ENCODE results near the gene ENTPD6.
"Not testable (repeated sequence)": the region's sequence is repeated elsewhere in the genome, so short reads cannot be mapped to it uniquely, and the experiment has no call there.

Gene ENTPD6

DNA sequence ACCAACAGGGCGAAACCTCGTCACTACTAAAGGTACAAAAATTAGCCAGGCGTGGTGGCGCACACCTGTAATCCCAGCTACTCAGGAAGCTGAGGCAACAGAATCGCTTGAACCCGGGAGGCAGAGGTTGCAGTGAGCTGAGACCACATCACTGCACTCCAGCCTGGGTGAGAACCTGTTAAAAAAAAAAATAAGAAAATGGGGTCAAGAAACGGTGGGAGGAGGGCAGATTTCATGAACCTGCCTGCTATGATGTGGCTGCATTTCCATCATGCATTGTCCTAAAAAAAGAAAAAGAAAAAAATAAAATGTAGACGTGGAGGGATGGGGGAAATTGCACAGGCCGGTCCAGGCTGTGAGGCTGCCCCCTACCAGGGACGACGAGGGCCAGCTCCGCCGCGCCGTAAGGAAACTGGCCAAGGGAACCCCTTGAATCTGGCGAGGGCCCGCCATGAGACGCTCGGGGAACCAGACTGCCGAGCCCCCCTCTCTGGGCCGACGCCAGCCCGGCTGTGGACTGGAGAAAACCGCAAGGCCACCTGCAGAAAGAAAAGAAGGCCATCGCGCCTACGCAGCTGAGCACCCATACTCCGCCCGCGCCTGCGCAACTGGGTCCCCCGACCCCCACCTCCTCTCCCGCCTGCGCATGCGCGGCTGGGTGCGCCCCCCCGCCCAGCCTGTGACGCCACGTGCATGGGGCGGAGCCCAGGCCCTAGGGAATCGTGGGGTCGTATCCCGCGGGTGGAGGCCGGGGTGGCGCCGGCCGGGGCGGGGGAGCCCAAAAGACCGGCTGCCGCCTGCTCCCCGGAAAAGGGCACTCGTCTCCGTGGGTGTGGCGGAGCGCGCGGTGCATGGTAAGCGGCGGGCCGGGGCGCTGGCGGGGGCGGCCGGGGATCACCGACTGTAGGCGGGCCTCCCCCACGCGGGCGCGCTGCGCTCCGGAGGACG lies at the start of gene ENTPD6:
Gene ENTPD6, plus strand, starts transcription at position 699 of the 948 bp plus-strand sequence. CDS start 10,825 bp downstream, outside the sequence.
- peak; percentile 76 for DNase-seq (ENCODE audit: low read depth)

DNA sequence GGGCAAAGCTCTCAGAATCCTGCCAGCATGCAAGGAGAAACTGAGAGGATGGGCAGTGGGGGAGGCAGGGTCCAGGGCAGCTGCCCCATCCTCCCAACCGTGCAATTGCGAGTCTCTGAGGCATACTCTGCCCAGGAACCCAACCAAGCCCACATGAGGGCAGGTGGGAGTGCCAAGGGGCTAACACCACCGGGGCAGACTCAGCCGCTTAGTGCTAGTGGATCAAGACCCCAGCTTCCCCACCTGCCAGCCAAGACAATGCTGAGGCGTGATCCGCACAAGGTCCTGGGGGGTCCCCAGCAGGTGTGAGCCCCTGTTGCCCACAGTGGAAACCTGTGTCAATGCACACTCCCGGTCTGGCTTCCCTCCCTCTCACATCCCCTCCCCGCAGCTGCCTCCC lies 48.5 kb upstream of the ENTPD6 start:
- DNase-seq (ENCODE audit: low read depth): no peak

GRCh38 chr20:25147716-25148115 lies 47.8 kb upstream of the ENTPD6 start:
- DNase-seq (ENCODE audit: low read depth): no peak

- no peak for DNase-seq (ENCODE audit: low read depth)
These were observed 47.1 kb upstream of the ENTPD6 start for GRCh38 chr20:25148181-25148981.

- no peak for DNase-seq (ENCODE audit: low read depth)
These were observed 46.3 kb upstream of the ENTPD6 start for GRCh38 chr20:25148982-25149846.

- DNase-seq (ENCODE audit: low read depth): no peak
These were observed 45.5 kb upstream of the ENTPD6 start for GRCh38 chr20:25150016-25150415.

GRCh38 chr20:25158043-25158442 lies 37.5 kb upstream of the ENTPD6 start:
- no peak for DNase-seq (ENCODE audit: low read depth)

DNA sequence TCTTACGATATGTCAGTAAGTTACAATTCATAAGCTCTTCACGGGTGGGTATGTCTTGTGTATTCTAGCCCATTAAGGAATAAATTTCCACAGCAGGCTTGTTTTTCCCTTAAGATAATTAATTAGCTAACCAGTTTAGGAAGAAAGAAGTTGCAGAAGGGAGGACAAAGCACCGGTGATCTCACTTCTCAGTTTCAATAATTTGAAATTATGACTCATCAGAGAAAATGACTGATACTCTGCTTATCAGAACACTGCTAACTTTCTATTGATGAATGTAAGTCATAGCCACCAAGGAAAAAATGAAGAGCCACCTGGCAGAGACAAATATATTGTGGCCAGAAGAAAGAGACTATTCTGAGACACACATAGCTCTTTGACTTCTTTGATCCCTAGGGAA lies 35.0 kb upstream of the ENTPD6 start:
- DNase-seq (ENCODE audit: low read depth): no peak

DNA sequence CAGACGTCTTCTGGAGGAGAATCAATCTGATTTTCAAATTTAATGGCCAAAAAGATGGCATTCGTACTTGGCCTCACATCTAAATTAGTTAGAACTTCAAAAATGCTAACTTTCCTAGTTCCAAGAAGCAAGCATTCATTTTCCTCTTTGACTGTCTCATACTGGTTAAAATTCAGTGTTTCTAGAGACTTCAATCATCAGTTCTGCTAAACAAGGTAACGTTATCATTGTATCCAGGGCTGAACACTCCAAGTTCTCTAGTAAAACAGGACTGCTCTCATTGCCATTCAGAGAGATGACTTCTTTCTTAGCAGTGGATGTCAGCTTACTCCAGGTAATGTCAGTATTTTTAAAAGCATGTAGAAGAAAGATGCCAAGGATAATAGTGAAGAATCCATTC lies 34.6 kb upstream of the ENTPD6 start:
- no peak for DNase-seq (ENCODE audit: low read depth)

- DNase-seq (ENCODE audit: low read depth): no peak
These were observed 30.4 kb upstream of the ENTPD6 start for GRCh38 chr20:25165128-25165527.

DNA sequence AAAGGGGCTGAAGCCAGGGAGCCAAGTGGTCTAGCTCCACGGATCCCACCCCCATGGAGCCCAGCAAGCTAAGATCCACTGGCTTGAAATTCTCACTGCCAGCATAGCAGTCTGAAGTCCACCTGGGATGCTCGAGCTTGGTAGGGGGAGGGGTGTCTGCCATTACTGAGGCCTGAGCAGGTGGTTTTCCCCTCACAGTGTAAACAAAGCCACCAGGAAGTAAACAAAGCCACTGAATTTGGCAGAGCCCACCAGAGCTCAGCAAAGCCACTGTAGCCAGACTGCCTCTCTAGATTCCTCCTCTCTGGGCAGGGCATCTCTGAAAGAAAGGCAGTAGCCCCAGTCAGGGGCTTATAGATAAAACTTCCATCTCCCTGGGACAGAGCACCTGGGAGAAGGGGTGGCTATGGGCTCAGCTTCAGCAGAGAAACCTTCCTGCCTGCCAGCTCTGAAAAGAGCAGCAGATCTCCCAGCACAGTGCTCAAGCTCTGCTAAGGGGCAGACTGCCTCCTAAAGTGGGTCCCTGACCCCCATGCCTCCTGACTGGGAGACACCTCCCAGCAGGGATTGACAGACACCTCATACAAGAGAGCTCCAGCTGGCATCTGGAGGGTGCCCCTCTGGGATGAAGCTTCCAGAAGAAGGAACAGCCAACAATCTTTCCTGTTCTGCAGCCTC lies 29.3 kb upstream of the ENTPD6 start:
- DNase-seq (ENCODE audit: low read depth): not testable (repeated sequence)

DNA sequence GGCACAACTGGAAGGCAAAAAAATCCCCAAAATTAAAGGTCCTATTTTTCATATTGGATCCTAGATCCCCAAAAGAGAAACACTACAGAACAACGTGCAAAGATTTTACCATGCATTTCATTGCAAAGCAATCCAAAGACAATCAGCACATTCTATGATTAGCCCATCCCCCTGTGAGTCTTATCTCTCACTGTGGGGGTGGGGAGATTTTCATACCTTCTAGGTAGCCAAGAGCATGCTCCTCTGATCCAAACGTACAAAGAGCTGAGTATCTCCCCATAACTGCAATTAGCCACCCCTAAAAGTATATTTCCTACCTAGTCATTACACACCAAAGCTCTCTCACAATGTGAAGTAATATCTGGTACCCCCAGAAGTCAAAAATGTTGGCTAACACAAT lies 22.2 kb upstream of the ENTPD6 start:
- no peak for DNase-seq (ENCODE audit: low read depth)

DNA sequence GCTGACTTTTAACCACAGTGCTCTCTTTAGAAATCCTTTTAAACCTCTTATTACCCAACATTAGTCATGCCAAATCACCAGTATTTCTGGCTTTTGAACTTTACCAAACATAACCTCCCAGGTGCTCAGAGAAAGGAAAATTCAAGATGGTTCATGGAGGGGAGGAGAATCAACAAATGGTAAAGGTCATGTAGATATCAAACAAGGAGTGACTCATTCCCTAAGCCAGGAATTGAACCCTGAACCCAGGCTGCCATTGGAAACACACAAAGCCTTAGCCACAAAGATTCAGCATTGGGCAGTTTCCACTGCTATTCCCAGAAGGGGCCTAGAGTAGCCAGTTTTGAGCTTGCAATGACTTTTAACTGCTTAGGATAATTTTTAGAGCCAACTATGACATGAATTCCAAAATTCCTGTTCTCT lies 21.6 kb upstream of the ENTPD6 start:
- no peak for DNase-seq (ENCODE audit: low read depth)

GRCh38 chr20:25176184-25176583 lies 19.3 kb upstream of the ENTPD6 start:
- no peak for DNase-seq (ENCODE audit: low read depth)

DNA sequence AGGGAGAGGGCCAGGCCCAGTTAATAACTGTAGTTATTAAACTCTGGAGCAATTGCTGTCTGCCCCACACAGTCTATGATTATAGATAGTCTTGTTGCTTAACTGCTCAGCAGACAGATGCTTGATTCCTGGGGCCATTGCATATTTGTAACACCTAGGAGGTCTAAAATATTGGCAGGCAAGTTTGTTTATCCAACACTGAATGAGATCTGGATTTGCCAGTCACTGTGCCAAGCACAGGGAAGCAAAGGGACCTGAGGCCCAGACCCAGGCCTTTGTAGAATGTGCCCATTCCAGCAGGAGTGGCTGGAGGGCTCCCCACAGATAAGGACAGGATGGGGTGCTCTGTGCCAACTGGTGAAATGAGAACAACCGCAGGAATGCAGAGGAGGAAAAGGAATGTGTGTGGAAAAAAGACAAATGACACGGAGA lies 17.6 kb upstream of the ENTPD6 start:
- no peak for DNase-seq (ENCODE audit: low read depth)

DNA sequence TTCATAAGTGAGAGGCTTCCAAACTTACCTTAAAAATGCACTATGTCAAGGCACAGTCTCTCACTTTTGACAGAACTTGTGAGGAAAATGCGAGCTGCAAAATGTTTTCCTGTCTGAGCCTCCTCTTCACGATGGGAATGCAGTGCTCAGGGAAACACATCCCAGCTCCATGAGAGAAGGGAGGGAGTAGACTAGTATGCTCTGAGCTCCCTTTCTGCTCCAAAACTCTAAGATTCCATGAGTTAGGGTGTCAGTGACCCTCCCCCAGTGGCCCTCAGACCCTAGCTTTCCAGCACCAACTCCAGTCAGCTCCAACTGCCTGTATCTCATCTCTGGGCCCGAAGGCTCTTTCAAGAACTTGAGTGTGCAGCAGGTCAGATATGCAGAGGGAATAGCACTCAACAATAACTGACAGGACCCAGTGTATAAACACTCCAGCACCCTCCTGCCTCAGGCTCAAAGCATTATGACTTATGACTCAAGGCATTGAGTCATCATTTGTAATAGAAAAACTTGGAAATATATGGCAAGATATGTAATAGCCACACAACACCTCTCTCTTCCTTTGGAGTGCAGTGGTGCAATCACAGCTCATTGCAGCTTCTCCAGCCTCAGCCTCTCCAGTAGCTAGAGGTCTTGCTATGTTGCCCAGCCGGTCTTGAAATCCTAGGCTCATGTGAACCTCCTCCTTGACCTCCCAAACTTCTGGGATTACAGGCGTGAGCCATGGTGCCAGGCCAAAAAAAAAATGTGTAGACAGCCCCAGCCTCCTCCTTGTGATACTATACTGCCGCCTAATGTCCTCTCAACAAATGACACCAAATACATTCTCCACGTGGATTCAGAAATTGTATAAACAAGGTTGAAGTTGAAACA lies 16.7 kb upstream of the ENTPD6 start:
- DNase-seq (ENCODE audit: low read depth): no peak

- no peak for DNase-seq (ENCODE audit: low read depth)
These were observed 15.9 kb upstream of the ENTPD6 start for GRCh38 chr20:25179439-25180089.

DNA sequence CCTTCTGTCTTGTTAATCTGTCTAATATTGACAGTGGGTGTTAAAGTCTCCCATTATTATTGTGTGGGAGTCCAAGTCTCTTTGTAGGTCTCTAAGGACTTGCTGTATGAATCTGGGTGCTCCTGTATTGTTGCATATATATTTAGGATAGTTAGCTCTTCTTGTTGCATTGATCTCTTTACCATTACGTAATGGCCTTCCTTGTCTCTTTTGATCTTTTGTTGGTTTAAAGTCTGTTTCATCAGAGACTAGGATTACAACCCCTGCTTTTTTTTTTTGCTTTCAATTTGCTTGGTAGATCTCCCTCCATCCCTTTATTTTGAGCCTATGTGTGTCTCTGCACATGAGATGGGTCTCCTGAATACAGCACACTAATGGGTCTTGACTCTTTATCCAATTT lies 11.1 kb upstream of the ENTPD6 start:
- not testable (repeated sequence) for DNase-seq (ENCODE audit: low read depth)

GRCh38 chr20:25187220-25187619 lies 8.3 kb upstream of the ENTPD6 start:
- DNase-seq (ENCODE audit: low read depth): no peak

- no peak for DNase-seq (ENCODE audit: low read depth)
These were observed 7.9 kb upstream of the ENTPD6 start for GRCh38 chr20:25187635-25188034.

All from CMK (cell line).